ENCODE results near the gene SNX5. TPM values are rescaled to one million over a fixed set of nuclear protein-coding genes. Genes with fewer than 3 reads are reported as not detected.

SNX5 gene
- total and polyA plus RNA-seq, 10 of the 15 experiments (the other 5 are each of a cell fraction or from before 2014, with no cell fraction given): 92.9 to 316 (median 245) TPM

Small RNA genes lying within 50 kb of the gene (small RNA-seq; reads per million reads assigned to genes)
- gene RNU6-192P (not detected), gene SNORD17 (206 reads per million, percentile 99 among the genes with 10 or more reads in this experiment)

Other genes starting within 250 kb of the SNX5 start
- gene MGME1, start 224 bp upstream of the SNX5 start, total RNA-seq (2014; rRNA removed): 15.7 and 18.0 TPM in 2 replicates
- 33.6 and 33.7 TPM in 2 replicates for gene MGME1, start 224 bp upstream of the SNX5 start, total RNA-seq (2014; rRNA removed; fragmentation: Illumina TruSeq; extraction: Trizol)
- 26.8 and 27.6 TPM in 2 replicates for gene MGME1, start 224 bp upstream of the SNX5 start, total RNA-seq (2021)
- gene MGME1, start 224 bp upstream of the SNX5 start, polyA plus RNA-seq (2011; rRNA removed): 35.2 and 46.4 TPM in 2 replicates
- gene MGME1, start 224 bp upstream of the SNX5 start, polyA plus RNA-seq (2014; fragmentation: Illumina TruSeq; extraction: Trizol): 44.8 and 48.9 TPM in 2 replicates
- gene MGME1, start 224 bp upstream of the SNX5 start, polyA plus RNA-seq (2014; fragmentation: Nextera tagmentation; extraction: Ambion mirVana): 10 to 100 TPM; 13.4 to 14.1 TPM
- 21.2 and 24.7 TPM in 2 replicates for gene MGME1, start 224 bp upstream of the SNX5 start, polyA plus RNA-seq (2014; rRNA removed)
- 10 to 100 TPM; 37.9 to 40.8 TPM for gene MGME1, start 224 bp upstream of the SNX5 start, polyA plus RNA-seq (2016; fragmentation: Nextera tagmentation; extraction: Ambion mirVana)
- gene OVOL2, start 89.1 kb upstream of the SNX5 start, total RNA-seq (2014; rRNA removed): not detected in 2 replicates
- gene OVOL2, start 89.1 kb upstream of the SNX5 start, total RNA-seq (2014; rRNA removed; fragmentation: Illumina TruSeq; extraction: Trizol): not detected in 2 replicates
- gene OVOL2, start 89.1 kb upstream of the SNX5 start, total RNA-seq (2021): not detected in 2 replicates
- gene OVOL2, start 89.1 kb upstream of the SNX5 start, polyA plus RNA-seq (2011; rRNA removed): not detected in 2 replicates
- not detected in 2 replicates for gene OVOL2, start 89.1 kb upstream of the SNX5 start, polyA plus RNA-seq (2014; fragmentation: Illumina TruSeq; extraction: Trizol)
- not detected for gene OVOL2, start 89.1 kb upstream of the SNX5 start, polyA plus RNA-seq (2014; fragmentation: Nextera tagmentation; extraction: Ambion mirVana)
- not detected in 2 replicates for gene OVOL2, start 89.1 kb upstream of the SNX5 start, polyA plus RNA-seq (2014; rRNA removed)
- not detected for gene OVOL2, start 89.1 kb upstream of the SNX5 start, polyA plus RNA-seq (2016; fragmentation: Nextera tagmentation; extraction: Ambion mirVana)
- 12.7 and 13.6 TPM in 2 replicates for gene KAT14, start 169.1 kb upstream of the SNX5 start, total RNA-seq (2014; rRNA removed)
- gene KAT14, start 169.1 kb upstream of the SNX5 start, total RNA-seq (2014; rRNA removed; fragmentation: Illumina TruSeq; extraction: Trizol): 13.6 and 15.0 TPM in 2 replicates
- 15.3 and 16.6 TPM in 2 replicates for gene KAT14, start 169.1 kb upstream of the SNX5 start, total RNA-seq (2021)
- 11.9 and 13.3 TPM in 2 replicates for gene KAT14, start 169.1 kb upstream of the SNX5 start, polyA plus RNA-seq (2011; rRNA removed)
- 16.2 TPM in 2 replicates for gene KAT14, start 169.1 kb upstream of the SNX5 start, polyA plus RNA-seq (2014; fragmentation: Illumina TruSeq; extraction: Trizol)
- gene KAT14, start 169.1 kb upstream of the SNX5 start, polyA plus RNA-seq (2014; fragmentation: Nextera tagmentation; extraction: Ambion mirVana): 1 to 10 TPM; 4.0 to 7.6 TPM
- gene KAT14, start 169.1 kb upstream of the SNX5 start, polyA plus RNA-seq (2014; rRNA removed): 10.5 TPM in 2 replicates
- 10 to 100 TPM; 19.5 to 19.9 TPM for gene KAT14, start 169.1 kb upstream of the SNX5 start, polyA plus RNA-seq (2016; fragmentation: Nextera tagmentation; extraction: Ambion mirVana)
- gene PET117, start 169.1 kb upstream of the SNX5 start, total RNA-seq (2014; rRNA removed): 7.1 and 7.4 TPM in 2 replicates
- gene PET117, start 169.1 kb upstream of the SNX5 start, total RNA-seq (2014; rRNA removed; fragmentation: Illumina TruSeq; extraction: Trizol): 11.7 and 12.3 TPM in 2 replicates
- gene PET117, start 169.1 kb upstream of the SNX5 start, total RNA-seq (2021): 11.3 and 12.5 TPM in 2 replicates
- gene PET117, start 169.1 kb upstream of the SNX5 start, polyA plus RNA-seq (2011; rRNA removed): 11.2 and 17.1 TPM in 2 replicates
- gene PET117, start 169.1 kb upstream of the SNX5 start, polyA plus RNA-seq (2014; fragmentation: Illumina TruSeq; extraction: Trizol): 10.9 and 12.4 TPM in 2 replicates
- gene PET117, start 169.1 kb upstream of the SNX5 start, polyA plus RNA-seq (2014; fragmentation: Nextera tagmentation; extraction: Ambion mirVana): 10 to 100 TPM in 1 of 2 experiments, 1 to 10 TPM in 1; 6.0 to 11.0 TPM
- 11.0 and 13.2 TPM in 2 replicates for gene PET117, start 169.1 kb upstream of the SNX5 start, polyA plus RNA-seq (2014; rRNA removed)
- 10 to 100 TPM; 20.3 to 20.6 TPM for gene PET117, start 169.1 kb upstream of the SNX5 start, polyA plus RNA-seq (2016; fragmentation: Nextera tagmentation; extraction: Ambion mirVana)